Body of pancreas (tissue), 4 donors: Measurements from ENCODE around the gene WDR18. TPM values are rescaled to one million over a fixed set of nuclear protein-coding genes. Genes with fewer than 3 reads are reported as not detected.

ENCODE experiments used
- ATAC-seq: fragments of 150-250 bp; one replicate; pipeline ENCODE4 v1.9.1; 2016
- DNase-seq, 4 donors: peaks; one replicate each; pipeline ENCODE4 v3.0.0-alpha.2; 2019
- H3K27ac ChIP-seq, 4 donors: fragments of 200-600 bp; sonication (generic); 1 replicate in 3 of 4; 2 replicates in 1 of 4; pipeline versions ENCODE4 v1.5.1 to v1.6.1; 2016 to 2019; ENCODE audit warnings: mild to moderate bottlenecking in 1 of 4, mixed read lengths in 1 of 4, moderate library complexity in 1 of 4
- H3K27me3 ChIP-seq, 2 donors: fragments of 200-600 bp; sonication (generic); one replicate each; pipeline ENCODE4 v1.6.0; 2016; ENCODE audit warnings: mild to moderate bottlenecking in 1 of 2
- H3K36me3 ChIP-seq, 2 donors: fragments of 200-600 bp; sonication (generic); replicated peaks in 1 of 2; 2 replicates each; pipeline ENCODE4 v1.5.1; 2016; ENCODE audit warnings: low read depth in 2 of 2; ENCODE audit not compliant: insufficient read depth in 1 of 2
- H3K4me1 ChIP-seq: fragments of 200-600 bp; sonication (generic); one replicate; pipeline ENCODE4 v1.6.0; 2016
- H3K4me3 ChIP-seq, 2 donors: fragments of 200-600 bp; sonication (generic); 1 replicate in 1 of 2; 2 replicates in 1 of 2; pipeline ENCODE4 v1.5.1; 2016 to 2019
- H3K9me3 ChIP-seq, 3 donors: fragments of 200-600 bp; sonication (generic); 1 replicate in 2 of 3; 2 replicates in 1 of 3; pipeline ENCODE4 v1.5.1; 2016
- POLR2A ChIP-seq, 3 donors: fragments of 450-650 bp; IDR thresholded peaks; one replicate each; pipeline ENCODE4 v1.6.1; 2016; ENCODE audit warnings: antibody characterized with exemption in 3 of 3, mild to moderate bottlenecking in 2 of 3
- WGBS, 2 donors: methylation state at CpG; one replicate each; pipeline ENCODE4 v1.1.5; 2017; 5-methylcytosine and 5-hydroxymethylcytosine counted together
- intact Hi-C: fragments of 100-400 bp; cut with DNase I; formaldehyde crosslinking; loops from one replicate; pipeline ENCODE4 v1.15.1; 2023
- total RNA-seq, 2 donors: library from RNA; depleted of rRNA; stranded (reverse); fragments of >200 nt; gene quantifications; one replicate each; pipeline ENCODE4 v1.1.0, GENCODE V29; 2016
- TF ChIP-seq, protein P1 (sequence below), 7 experiments: fragments of 450-650 bp in 4 of 7; fragments of 200-600 bp in 3 of 7; sonication (generic) in 3 of 7; IDR thresholded peaks; one replicate each; pipeline ENCODE4 v1.5.1; 2016 to 2019; ENCODE audit warnings: antibody characterized with exemption in 7 of 7

WDR18 gene
- total RNA-seq, 2 donors from 2014 or later = 15.3 to 53.1 TPM

DNA sequence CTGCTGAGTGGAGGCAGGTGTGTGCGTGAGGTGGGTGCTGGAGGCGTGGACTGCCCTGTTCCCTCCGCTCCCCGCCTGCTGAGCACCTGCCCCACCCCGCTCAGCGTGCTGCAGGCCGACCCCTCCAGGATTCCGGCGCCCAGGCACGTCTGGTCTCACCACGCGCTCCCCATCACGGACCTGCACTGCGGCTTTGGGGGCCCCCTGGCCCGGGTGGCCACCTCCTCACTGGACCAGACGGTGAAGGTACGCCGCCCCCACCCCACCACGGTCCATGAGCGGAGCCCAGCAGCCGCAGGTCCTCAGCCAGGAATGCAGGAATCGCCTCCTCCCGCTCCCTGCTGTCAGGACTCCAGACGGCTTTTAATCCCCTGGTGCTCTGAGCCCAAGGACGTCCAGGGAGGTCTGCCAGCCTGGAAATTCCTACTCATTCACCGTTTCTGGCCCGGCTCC, 6.0 kb downstream of the WDR18 start:
- DNase-seq = peak in 2 of 4 donors; percentile 45 to 49
- 65% methylated on average over 25 of the region's 27 CpGs; no CpG with 5 or more reads in 1 of the 2 donors for WGBS, 2 donors
- peaks cover 13% of the 10 kb centered on the region for H3K4me1 ChIP-seq
- peak overlapping the region in 2 of 4 donors; percentile 55 to 57 for H3K27ac ChIP-seq
- TF ChIP-seq, protein P1, sequence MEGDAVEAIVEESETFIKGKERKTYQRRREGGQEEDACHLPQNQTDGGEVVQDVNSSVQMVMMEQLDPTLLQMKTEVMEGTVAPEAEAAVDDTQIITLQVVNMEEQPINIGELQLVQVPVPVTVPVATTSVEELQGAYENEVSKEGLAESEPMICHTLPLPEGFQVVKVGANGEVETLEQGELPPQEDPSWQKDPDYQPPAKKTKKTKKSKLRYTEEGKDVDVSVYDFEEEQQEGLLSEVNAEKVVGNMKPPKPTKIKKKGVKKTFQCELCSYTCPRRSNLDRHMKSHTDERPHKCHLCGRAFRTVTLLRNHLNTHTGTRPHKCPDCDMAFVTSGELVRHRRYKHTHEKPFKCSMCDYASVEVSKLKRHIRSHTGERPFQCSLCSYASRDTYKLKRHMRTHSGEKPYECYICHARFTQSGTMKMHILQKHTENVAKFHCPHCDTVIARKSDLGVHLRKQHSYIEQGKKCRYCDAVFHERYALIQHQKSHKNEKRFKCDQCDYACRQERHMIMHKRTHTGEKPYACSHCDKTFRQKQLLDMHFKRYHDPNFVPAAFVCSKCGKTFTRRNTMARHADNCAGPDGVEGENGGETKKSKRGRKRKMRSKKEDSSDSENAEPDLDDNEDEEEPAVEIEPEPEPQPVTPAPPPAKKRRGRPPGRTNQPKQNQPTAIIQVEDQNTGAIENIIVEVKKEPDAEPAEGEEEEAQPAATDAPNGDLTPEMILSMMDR (IDR thresholded peaks at IDR 0.05) = no peak
- TF ChIP-seq POLR2A (IDR thresholded peaks at IDR 0.05) = no peak
- H3K36me3 ChIP-seq = no peaks in the 10 kb centered on the region
- peak; percentile 33 for ATAC-seq
- intact Hi-C loops = no loop called here
- H3K4me3 ChIP-seq = no peak overlapping the region
- H3K9me3 ChIP-seq = no peaks in the 10 kb centered on the region
- H3K27me3 ChIP-seq = no peaks in the 10 kb centered on the region

DNA sequence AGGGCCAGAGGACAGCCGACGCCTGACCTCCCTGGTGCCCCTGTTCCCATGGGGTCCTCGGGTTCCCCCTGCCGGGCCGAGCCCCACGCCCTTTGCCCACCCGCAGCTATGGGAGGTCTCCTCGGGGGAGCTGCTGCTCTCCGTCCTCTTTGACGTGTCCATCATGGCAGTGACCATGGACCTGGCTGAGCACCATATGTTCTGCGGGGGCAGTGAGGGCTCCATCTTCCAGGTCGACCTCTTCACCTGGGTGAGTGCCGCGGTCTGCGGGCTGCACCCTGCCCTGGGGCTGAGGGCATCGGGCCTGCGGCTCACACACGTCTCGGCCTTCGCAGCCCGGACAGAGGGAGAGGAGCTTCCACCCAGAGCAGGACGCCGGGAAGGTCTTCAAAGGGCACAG, 6.6 kb downstream of the WDR18 start:
- Histone ChIP-seq H3K4me1 (peaks cover 13% of the 10 kb centered on the region), H3K36me3 (no peaks in the 10 kb centered on the region), H3K27ac (peak overlapping the region in 2 of 4 donors; percentile 55 to 57), H3K27me3 (peaks cover 0 to under 1% of the 10 kb centered on the region in 2 donors), H3K9me3 (no peaks in the 10 kb centered on the region), H3K4me3 (no peak overlapping the region)
- DNase-seq (no peak), ATAC-seq (no peak)
- TF ChIP-seq, protein P1 (IDR thresholded peaks at IDR 0.05) = no peak
- no peak for TF ChIP-seq POLR2A (IDR thresholded peaks at IDR 0.05)
- 79 to 94% methylated on average over 11 to 15 of the region's 23 CpGs for WGBS, 2 donors
- intact Hi-C loops = no loop called here

DNA sequence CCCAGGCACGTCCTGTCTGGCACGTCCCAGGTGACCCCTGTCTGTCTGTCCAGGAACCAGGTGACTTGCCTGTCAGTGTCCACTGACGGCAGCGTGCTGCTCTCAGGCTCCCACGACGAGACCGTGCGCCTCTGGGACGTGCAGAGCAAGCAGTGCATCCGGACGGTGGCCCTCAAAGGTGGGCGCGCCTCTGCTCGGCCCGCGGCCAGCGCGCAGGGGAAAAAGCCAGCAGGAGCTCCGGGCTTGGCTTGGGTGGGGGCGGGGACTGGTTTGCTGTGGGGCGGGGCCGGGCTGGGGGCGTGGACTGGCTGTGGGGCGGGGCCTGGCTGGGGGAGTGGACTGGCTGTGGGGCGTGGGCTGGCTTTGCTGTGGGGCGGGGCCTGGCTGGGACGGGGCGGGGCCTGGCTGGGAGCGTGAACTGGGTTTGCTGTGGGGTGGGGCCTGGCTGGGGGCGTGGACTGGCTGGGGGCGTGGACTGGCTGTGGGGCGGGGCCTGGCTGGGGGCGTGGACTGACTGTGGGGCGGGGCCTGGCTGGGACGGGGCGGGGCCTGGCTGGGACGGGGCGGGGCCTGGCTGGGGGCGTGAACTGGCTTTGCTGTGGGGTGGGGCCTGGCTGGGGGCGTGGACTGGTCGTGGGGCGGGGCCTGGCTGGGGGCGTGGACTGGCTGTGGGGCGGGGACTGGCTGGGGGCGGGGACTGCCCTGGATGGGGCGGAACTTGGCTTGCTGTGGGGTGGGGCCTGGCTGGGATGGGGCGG, 7.2 kb downstream of the WDR18 start:
- Histone ChIP-seq H3K27me3 (peaks cover 0 to 7% of the 10 kb centered on the region in 2 donors), H3K4me3 (no peak overlapping the region), H3K27ac (no peak overlapping the region), H3K4me1 (peaks cover 16% of the 10 kb centered on the region), H3K36me3 (no peaks in the 10 kb centered on the region), H3K9me3 (no peaks in the 10 kb centered on the region)
- DNase-seq (no peak), ATAC-seq (no peak)
- intact Hi-C loops = no loop called here
- TF ChIP-seq POLR2A (IDR thresholded peaks at IDR 0.05) = no peak
- TF ChIP-seq, protein P1 (IDR thresholded peaks at IDR 0.05) = no peak
- 78% methylated on average over 32 of the region's 47 CpGs; no CpG with 5 or more reads in 1 of the 2 donors for WGBS, 2 donors

DNA sequence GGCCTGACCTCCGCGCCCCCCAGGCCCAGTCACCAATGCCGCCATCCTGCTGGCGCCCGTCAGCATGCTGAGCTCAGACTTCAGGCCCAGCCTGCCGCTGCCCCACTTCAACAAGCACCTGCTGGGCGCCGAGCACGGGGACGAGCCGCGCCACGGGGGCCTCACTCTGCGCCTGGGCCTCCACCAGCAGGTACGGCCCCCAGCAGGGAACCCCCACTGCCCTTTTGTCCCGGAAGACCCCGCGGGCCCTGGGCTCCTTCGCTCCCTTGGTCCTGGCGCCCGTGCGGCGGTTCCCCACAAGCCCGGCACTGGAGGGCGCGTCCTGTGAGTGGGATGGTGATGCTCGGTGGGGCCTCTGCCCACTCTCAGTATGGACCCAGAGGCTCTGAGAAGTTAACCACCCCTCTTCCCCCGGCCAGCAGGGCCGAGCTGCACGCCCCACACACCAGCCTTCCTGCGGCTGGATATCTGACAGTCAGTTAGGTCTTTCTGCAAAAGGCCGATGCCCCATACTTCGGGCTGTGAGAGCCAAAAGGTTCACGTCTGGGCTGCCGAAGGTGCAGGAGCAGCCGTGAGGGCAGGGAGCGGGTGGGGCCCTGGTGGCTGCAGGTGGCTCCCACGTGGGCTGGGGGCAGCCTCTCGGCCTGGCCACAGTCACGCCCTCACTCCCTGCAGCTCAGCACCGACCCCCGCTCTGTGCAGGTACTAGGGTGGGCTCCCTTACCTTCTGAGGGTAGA, 8.0 kb downstream of the WDR18 start:
- Histone ChIP-seq H3K27ac (no peak overlapping the region), H3K4me3 (no peak overlapping the region), H3K36me3 (no peaks in the 10 kb centered on the region), H3K9me3 (no peaks in the 10 kb centered on the region), H3K4me1 (peaks cover 22% of the 10 kb centered on the region), H3K27me3 (peaks cover 0 to 10% of the 10 kb centered on the region in 2 donors)
- TF ChIP-seq, protein P1 (IDR thresholded peaks at IDR 0.05) = no peak
- TF ChIP-seq POLR2A (IDR thresholded peaks at IDR 0.05) = no peak
- intact Hi-C loops = no loop called here
- WGBS, 2 donors = 93 to 94% methylated on average over 7 to 33 of the region's 42 CpGs
- no peak for ATAC-seq
- no peak for DNase-seq
